Stimulated activated CD4-positive, alpha-beta T cell treated with anti-CD3 and anti-CD28 coated beads, Interleukin-4, amount 100 ng/mL, for 1 hour (primary cell): ENCODE measurements around the gene RAB11B.
A peak's percentile ranks its signal among the peaks of the same experiment; 100 is the strongest.
"Not testable (repeated sequence)": the region's sequence is repeated elsewhere in the genome, so short reads cannot be mapped to it uniquely, and the experiment has no call there.

Experiments used
- DNase-seq: peaks from one replicate; pipeline ENCODE4 v3.0.0-alpha.2; 2020

The RAB11B gene

DNA sequence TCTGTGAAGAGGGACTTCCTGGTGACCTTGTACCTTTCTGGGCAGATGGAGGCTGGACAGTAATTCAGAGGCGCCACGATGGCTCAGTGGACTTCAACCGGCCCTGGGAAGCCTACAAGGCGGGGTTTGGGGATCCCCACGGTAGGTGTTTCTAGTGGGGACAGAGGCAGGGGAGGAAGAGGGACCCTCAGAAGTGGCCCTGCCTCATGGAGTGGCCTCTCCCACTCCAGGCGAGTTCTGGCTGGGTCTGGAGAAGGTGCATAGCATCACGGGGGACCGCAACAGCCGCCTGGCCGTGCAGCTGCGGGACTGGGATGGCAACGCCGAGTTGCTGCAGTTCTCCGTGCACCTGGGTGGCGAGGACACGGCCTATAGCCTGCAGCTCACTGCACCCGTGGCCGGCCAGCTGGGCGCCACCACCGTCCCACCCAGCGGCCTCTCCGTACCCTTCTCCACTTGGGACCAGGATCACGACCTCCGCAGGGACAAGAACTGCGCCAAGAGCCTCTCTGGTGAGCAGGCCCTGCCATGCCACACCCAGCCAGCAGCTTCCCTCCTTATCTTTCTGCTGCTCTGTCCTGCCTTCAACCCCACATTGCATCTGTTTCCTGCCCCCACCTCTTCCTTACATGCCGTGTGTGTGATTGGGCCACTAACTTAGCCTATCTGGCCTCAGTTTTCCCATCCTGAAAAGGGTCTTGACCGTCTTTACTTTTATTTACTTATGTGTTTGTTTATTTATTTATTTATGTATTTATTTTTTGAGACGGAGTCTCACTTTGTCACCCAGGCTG lies 19.0 kb upstream of the RAB11B start:
- DNase-seq = no peak

DNA sequence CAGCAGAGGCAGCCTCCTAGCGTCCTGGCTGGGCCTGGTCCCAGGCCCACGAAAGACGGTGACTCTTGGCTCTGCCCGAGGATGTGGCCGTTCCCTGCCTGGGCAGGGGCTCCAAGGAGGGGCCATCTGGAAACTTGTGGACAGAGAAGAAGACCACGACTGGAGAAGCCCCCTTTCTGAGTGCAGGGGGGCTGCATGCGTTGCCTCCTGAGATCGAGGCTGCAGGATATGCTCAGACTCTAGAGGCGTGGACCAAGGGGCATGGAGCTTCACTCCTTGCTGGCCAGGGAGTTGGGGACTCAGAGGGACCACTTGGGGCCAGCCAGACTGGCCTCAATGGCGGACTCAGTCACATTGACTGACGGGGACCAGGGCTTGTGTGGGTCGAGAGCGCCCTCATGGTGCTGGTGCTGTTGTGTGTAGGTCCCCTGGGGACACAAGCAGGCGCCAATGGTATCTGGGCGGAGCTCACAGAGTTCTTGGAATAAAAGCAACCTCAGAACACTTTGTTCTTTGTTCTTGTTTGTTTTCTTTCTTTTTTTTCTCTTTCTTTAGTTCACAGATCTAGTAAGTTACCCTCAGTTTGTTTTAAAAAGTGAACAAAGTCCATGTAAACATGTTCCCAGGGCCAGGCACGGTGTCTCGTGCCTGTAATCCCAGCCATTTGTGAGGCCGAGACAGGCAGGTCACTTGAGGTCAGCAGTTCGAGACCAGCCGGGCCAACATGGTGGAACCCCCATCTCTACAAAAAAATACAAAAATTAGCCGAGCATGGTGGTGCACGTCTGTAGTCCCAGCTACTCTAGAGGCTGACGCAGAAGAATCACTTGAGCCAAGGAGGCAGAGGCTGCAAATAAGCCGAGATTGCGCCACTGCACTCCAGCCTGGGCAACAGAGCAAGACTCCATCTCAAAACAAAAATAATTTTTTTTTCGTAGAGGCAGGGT lies 16.0 kb upstream of the RAB11B start:
- DNase-seq = no peak

DNA sequence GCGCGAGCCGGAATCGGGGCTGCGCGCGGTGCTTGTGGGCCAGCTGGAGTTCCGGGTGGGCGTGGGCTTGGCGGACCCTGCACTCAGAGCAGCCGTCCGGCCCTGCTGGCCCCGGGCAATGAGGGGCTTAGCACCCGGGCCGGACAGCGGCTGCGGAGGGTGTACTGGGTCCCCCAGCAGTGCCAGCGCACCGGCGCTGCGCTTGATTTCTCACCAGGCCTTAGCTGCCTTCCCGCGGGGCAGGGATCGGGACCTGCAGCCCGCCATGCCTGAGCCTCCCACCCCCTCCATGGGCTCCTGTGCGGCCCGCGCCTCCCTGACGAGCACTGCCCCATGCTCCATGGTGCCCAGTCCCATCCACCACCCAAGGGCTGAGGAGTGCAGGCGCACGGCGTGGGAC lies 14.4 kb upstream of the RAB11B start:
- DNase-seq = not testable (repeated sequence)

DNA sequence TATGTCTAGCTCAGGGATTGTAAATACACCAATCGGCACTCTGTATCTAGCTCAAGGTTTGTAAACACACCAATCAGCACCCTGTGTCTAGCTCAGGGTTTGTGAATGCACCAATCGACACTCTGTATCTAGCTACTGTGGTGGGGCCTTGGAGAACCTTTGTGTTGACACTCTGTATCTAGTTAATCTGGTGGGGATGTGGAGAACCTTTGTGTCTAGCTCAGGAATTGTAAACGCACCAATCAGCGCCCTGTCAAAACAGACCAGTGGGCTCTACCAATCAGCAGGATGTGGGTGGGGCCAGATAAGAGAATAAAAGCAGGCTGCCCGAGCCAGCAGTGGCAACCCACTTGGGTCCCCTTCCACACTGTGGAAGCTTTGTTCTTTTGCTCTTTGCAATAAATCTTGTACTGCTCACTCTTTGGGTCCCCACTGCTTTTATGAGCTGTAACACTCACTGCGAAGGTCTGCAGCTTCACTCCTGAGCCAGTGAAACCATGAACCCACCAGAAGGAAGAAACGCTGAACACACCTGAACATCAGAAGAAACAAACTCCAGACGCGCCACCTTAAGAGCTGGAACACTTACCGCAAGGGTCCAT lies 13.7 kb upstream of the RAB11B start:
- not testable (repeated sequence) for DNase-seq

DNA sequence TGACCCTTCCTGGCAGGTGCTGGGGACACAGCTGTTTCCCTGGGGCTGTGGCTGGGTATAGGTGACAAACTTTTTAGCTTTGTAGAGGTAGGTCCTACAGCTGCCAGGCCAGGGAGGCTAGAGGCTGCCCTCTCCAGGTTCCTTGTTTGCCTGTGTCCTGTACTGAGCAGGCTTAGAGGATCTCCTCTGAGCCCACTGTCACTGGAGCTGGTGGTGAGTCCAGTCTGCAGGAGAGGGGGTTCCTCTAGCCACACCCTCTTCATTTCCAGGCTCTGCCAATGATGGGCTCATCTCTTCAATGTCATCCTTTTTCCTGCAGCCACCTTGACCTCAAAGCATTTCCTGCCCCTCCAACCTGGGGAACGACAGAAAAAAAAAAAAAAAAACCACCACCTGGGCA lies 12.6 kb upstream of the RAB11B start:
- DNase-seq = no peak

DNA sequence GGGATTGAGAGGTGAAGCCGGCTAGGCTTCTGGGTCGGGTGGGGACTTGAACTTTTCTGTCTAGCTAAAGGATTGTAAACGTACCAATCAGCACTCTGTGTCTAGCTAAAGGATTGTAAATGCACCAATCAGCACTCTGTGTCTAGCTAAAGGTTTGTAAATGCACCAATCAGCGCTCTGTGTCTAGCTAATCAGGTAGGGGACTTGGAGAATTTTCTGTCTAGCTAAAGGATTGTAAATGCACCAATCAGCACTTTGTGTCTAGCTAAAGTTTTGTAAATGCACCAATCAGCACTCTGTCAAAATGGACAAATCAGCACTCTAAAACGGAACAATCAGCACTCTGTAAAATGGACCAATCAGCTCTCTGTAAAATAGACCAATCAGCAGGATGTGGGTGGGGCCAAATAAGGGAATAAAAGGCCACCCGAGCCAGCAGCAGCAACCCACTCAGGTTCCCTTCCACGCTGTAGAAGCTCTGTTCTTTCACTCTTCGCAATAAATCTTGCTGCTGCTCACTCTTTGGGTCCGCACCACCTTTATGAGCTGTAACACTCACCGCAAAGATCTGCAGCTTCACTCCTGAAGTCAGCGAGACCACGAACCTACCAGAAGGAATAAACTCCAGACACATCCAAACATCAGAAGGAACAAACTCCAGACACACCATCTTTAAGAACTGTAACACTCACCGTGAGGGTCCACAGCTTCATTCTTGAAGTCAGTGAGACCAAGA lies 10.8 kb upstream of the RAB11B start:
- DNase-seq = not testable (repeated sequence)

DNA sequence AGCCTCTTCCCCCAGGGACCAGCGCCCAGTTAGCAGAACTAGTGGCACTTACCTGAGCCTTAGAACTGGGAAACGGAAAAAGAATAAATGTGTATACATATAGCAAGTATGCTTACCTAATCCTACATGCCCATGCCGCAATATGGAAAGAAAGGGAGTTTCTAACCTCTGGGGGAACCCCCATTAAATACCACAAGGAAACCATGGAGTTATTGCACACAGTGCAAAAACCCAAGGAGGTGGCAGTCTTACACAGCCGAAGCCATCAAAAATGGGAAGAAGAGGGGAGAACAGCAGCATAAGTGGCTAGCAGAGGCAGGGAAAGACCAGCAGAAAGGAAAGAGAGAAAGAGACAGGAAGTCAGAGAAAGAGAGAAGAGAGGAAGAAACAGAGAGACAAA lies 5.6 kb upstream of the RAB11B start:
- DNase-seq = not testable (repeated sequence)

DNA sequence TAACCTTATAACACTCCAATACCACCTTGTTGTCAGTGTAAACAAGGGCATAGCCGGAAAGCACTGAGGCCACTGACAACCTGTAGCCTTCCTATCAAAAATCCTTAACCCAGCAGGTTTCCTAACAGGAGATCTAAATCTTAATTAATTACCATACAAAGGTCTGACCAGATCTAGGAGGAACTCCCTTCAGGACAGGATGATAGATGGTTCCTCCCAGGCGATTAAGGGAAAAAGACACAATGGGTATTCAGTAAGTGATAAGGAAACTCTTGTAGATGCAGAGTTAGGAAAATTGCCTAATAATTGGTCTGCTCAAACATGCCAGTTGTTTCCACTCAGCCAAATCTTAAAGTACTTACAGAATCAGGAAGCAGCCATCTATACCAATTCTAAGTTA lies 5.1 kb upstream of the RAB11B start:
- not testable (repeated sequence) for DNase-seq

DNA sequence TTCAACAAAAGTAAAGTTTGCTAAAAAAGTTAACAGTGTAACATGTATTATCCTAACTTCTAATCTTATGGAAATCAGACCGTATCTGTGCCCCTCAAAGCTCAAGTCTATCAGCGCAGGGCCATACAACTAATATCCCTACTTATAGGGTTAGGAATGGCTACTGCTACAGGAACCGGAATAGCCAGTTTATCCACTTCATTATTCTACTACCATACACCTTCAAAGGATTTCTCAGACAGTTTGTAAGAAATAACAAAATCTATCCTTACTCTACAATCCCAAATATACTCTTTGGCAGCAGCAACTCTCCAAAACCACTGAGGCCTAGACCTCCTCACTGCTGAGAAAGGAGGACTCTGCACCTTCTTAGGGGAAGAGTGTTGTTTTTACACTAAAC lies 4.6 kb upstream of the RAB11B start:
- not testable (repeated sequence) for DNase-seq

DNA sequence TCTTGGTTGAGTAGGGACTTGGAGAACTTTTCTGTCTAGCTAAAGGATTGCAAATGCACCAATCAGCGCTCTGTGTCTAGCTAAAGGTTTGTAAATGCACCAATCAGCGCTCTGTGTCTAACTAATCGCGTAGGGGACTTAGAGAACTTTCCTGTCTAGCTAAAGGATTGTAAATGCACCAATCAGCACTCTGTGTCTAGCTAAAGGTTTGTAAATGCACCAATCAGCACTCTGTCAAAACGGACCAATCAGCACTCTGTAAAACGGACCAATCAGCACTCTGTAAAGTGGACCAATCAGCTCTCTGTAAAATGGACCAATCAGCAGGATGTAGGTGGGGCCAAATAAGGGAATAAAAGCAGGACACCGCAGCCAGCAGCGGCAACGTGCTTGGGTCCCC lies 3.7 kb upstream of the RAB11B start:
- DNase-seq = not testable (repeated sequence)

DNA sequence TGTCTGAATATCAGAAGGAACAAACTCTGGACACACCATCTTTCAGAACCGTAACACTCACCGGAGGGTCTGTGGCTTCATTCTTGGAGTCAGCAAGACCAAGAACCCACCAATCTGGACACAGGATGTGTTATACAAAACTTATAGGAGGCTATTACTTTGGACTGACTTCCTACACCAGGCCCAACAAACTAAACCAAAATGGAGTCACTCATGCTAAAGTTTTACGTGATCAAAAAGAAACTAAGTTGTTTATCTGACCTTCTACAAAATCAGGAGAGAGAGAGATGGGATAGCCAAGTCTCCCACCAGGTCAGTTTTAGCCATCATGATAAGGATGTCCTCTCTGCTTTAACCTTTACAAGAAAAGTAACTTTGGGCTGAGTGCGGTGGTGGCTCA lies 3.2 kb upstream of the RAB11B start:
- DNase-seq = no peak

DNA sequence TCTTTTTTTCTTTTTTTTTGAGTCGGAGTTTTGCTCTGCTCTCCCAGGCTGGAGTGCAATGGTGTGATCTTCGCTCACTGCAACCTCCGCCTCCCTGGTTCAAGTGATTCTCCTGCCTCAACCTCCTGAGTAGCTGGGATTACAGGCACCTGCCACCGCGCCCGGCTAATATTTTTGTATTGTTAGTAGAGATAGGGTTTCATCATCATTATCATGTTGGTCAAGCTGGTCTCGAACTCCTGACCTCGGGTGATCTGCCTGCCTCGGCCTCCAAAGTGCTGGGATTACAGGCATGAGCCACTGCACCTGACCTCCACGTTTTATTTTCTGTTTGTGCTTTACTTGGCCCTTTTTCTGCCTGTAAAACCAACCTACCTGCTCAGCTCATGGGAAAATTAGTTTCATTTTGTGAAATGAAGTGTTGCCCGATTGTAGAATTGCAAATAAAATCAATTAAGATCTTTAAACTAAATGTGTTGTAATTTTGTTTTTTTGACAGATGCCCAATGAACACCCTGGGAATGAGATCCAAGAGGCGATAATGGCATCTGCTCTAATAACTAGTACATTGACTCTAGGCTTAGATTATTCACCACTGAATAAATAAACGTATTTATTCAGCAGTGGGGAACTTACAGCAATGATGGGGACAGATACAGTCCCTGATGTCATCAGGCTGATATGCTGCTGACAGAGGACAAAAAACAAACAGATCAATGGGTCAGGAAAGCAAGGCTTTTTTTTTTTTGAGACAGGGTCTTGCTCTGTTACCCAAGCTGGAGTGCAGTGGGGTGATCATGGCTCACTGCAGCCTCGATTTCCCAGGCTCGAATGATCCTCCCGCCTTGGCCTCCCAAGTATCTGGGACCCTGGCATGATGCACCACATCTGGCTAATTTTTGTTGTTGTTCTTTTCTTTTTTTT lies 2.2 kb upstream of the RAB11B start:
- no peak for DNase-seq

DNA sequence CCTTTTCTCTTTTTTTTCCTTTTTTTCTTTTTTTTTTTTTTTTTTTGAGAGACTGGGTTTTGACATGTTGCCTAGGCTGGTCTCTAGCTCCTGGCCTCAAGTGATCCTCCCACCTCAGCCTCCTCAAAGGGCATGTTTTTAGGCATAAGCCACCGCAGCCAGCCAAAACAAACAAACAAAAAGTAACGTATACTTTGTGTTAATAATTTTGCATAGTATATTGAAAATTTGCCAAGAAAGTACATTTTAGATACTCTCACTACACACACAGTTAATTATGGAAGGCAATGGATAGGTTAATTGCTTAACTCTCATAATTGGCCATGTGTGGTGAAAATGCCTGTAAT lies 1.6 kb upstream of the RAB11B start:
- DNase-seq = no peak

DNA sequence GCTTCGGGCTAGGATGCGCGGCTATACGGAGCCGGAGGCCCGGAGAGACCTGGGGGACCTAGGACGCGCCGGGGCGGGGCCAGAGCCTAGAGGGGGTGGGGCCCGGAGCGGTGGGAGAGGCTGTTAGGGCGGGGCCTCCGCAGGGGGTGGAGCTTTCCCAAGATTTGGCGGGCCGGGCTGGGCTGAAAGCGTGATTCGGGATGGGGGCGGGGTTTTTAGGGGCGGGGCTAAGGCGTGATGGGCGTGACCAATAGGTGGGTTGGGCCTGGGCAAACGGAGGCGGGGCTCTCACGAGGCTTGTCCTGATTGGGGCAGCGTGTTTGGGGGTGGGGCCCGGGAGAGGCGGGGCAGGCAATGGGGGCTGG lies 439 bp downstream of the RAB11B start:
- DNase-seq = peak; percentile 90

DNA sequence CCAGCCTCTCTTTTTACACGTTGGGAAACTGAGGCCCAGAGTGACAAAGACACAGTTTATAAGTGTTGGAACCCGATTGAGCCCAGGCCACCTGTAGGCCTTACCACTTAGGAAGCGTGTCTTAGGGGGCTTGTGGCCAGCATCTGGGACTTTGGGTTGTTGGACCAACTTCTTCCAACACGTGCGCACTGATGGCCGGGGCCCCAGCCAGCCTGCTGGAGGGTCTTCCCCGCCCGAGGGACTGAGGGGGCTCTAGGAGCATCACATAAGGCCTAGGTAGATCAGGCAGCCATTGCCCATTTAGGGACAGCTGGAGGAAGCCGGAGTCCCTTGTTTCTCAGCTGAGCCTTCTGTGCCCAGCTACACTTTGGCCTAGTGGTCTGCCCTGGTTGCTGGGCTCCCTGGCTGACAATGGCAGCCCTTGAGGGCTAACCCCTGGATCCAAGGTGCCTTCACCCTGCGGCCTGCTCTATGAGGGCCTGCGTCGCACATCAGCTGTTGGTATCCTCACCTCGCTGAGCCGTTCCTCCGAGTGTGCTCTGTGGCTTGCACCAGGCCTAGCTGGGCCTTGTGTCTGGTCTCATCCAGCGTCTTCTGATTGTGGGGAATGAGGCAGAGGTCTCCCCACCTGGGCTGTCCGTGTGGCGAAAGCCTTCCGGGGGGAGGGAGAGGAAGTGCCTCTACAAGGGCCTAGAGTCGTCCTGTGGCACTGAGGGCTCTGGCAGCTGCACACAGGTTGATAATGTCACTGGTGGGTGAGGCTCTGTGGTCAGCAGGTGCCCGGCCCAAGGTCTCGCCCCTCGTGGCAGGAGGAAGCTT lies 1.2 kb downstream of the RAB11B start:
- DNase-seq = no peak

DNA sequence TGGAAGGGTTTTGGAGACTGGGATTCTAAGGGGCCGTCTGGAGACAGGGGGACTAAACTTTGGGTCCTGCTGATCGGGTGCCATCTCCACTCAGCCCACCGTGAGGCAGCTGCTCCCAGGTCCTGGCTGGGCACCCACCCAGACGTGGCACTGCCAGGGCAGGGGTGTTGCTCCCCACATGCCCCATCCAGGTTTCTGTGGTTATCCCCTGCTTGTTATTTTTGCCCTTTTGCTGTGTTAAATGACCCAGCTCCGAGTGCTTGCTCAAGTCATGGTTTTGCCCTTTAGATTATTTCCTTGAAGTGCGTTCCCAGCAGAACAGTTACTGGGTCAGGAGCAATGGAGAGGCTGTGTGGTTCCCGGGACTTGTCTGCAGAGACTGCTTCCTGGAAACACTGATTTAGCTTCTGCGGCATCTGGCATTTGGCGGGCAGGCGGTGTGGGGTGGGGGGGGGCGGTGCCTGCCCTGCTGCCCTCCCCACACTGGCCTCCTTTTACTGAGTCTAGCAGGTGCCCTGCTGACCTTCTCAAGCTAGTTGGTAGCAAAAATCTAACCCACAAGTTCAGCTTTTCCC lies 1.9 kb downstream of the RAB11B start:
- no peak for DNase-seq

DNA sequence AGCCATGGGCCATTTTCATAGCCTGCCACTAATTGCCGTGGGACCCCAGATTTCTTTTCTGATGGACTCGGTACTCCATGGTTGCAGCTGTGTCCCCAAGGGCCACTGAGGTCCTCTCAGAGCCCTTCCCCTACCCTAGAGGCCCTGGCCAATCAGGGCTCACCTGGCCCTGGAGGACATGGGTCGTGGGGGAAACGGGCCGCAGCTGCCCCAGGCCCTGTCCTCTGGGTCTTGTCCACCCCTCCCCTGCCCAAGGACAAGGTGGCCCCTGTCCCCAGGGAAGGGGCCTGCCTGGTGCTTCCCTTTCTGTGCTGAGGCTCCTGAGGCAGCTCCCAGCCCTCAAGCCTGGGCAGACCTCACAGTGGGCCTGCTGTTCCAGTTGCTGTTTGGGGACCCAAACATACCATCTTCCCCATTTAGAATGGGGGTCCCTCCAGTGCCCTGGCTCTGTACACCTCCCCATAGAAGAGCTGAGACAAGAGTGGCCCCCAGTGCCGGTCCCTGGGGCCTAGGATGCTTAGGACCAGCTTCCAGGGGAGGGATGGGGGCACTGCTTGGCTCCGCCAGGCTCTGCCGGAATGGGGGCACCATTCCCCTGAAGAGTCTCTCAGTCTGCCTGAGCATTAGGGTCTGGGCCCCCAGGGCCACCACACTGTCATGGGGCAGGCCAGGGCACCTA lies 3.2 kb downstream of the RAB11B start:
- no peak for DNase-seq

DNA sequence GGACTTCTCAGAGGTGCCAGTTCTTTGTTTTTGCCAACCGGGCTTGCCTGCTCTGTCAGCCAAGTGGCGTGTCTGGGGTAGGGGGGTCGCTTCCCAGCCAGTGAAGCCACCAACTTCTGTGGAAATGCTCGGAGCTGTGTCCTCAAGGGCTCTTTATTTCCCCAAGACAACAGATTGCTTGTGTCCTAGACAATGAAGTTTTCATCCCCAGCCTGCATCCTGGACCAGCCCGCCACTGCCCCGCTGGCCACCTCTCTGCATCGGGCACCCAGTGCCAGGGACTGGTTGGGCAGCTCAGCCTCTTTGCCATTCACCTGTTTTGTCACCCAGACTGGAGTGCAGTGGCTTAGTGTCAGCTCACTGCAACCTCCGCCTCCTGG lies 3.7 kb downstream of the RAB11B start:
- DNase-seq = no peak

DNA sequence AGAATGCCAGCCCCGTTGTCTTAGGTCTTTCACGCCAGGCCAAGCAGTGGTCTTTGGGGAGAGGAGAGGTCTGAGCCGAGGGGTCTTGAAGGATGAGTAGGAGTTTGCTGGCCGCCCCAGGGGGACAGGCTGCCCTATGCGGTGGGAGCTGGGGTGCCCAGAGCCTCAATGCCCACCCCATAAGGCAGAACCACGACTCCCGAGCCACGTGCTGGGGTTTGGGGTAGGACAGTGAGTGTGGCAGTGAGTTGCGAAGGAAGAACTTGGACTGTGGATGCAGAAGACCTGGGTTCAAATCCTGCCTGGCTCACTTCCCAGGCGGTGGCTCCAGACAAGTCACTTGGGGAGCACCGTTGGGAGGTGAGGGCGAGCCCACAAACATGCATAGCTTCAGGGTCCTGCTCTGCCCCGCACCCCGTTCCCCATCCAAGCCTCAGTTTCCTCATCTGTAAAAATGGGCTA lies 5.5 kb downstream of the RAB11B start:
- DNase-seq = no peak

DNA sequence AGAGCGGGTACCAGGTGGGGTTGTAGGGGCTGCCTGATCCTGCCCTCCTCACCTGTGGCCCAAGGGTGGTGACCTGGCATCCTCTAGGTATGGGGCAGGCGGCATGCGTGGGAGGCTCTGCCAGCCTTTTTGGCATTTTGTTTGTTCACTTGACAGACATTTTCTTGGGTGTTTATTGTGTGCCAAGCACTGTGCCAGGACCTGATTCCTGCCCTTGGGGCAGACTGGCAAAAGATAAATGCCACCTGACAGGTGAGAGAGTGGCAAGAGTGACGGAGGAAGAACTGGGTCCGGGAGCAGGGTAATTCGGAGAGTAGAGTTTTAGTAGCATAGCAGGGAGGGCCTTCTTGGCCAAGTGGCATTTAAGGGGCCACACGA lies 6.0 kb downstream of the RAB11B start:
- DNase-seq = no peak
